Measurements from ENCODE around the gene ZNF830. TPM values are rescaled to one million over a fixed set of nuclear protein-coding genes. Genes with fewer than 3 reads are reported as not detected.

The ZNF830 gene
- total and polyA plus RNA-seq, 9 of the 15 experiments (the other 6 are each of a cell fraction or from before 2014, with no cell fraction given): 13.1 to 28.7 (median 21.7) TPM

- TF ChIP-seq RNF219 (CRISPR knock-in tag; IDR thresholded peaks at IDR 0.05) (no peak), RBM22 (IDR thresholded peaks at IDR 0.05; ENCODE audit: low read depth, low read length, poor library complexity, severe bottlenecking) (no peak), BRF1 (IDR thresholded peaks at IDR 0.05; ENCODE audit: borderline replicate concordance, extremely low read depth, insufficient read length) (no peak), ZNF707 (CRISPR knock-in tag; conservative IDR thresholded peaks at IDR 0.05) (no peak), HES1 (IDR thresholded peaks at IDR 0.05; ENCODE audit: low read depth) (no peak), ADNP (tag; IDR thresholded peaks at IDR 0.05) (no peak), ZNF507 (tag; conservative IDR thresholded peaks at IDR 0.05) (no peak), HOXB6 (CRISPR knock-in tag; IDR thresholded peaks at IDR 0.05; ENCODE audit: borderline replicate concordance) (0 out of 2 replicates have a peak, but pooled peaks have one; percentile 62), ZBTB1 (CRISPR knock-in tag; IDR thresholded peaks at IDR 0.05; ENCODE audit: borderline replicate concordance, low read depth) (no peak), CBX3 (IDR thresholded peaks at IDR 0.05; ENCODE audit: borderline replicate concordance in 1 of 2, low read length in 2 of 2) (no peak), ZNF280B (CRISPR knock-in tag; IDR thresholded peaks at IDR 0.05) (no peak), KAT7 (CRISPR knock-in tag; IDR thresholded peaks at IDR 0.05; ENCODE audit: borderline replicate concordance) (peak; percentile 23; the same call in 1 of the 2 replicates), SNAPC5 (CRISPR knock-in tag; IDR thresholded peaks at IDR 0.05) (no peak), ZNF77 (CRISPR knock-in tag; IDR thresholded peaks at IDR 0.05) (no peak), WHSC1 (IDR thresholded peaks at IDR 0.05; ENCODE audit: low read length) (no peak), SRF (CRISPR knock-in tag; IDR thresholded peaks at IDR 0.05) (0 out of 4 replicates have a peak, but pooled peaks of 1 of the 2 experiments have one; percentile 25), MED1 (CRISPR knock-in tag; IDR thresholded peaks at IDR 0.05; ENCODE audit: borderline replicate concordance) (no peak)
Measured at GRCh38 chr17:34961093-34961911, at the start of gene ZNF830, which contains the start of gene CCT6B (continued).

Data from K562 (cell line).